ENCODE results near the gene CCDC50.

- TF ChIP-seq, protein P1, sequence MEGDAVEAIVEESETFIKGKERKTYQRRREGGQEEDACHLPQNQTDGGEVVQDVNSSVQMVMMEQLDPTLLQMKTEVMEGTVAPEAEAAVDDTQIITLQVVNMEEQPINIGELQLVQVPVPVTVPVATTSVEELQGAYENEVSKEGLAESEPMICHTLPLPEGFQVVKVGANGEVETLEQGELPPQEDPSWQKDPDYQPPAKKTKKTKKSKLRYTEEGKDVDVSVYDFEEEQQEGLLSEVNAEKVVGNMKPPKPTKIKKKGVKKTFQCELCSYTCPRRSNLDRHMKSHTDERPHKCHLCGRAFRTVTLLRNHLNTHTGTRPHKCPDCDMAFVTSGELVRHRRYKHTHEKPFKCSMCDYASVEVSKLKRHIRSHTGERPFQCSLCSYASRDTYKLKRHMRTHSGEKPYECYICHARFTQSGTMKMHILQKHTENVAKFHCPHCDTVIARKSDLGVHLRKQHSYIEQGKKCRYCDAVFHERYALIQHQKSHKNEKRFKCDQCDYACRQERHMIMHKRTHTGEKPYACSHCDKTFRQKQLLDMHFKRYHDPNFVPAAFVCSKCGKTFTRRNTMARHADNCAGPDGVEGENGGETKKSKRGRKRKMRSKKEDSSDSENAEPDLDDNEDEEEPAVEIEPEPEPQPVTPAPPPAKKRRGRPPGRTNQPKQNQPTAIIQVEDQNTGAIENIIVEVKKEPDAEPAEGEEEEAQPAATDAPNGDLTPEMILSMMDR (conservative IDR thresholded peaks at IDR 0.05; ENCODE audit: low read depth, low read length): no peak
- no peak for TF ChIP-seq EZH2 (IDR thresholded peaks at IDR 0.05; ENCODE audit: borderline replicate concordance, low read depth, low read length, poor library complexity, severe bottlenecking)
Measured at GRCh38 chr3:191307341-191307740, 21.9 kb upstream of the CCDC50 start.
